Measurements from ENCODE around the gene SDK2.
"Not testable (repeated sequence)": the region's sequence is repeated elsewhere in the genome, so short reads cannot be mapped to it uniquely, and the experiment has no call there.

SDK2 gene

DNA sequence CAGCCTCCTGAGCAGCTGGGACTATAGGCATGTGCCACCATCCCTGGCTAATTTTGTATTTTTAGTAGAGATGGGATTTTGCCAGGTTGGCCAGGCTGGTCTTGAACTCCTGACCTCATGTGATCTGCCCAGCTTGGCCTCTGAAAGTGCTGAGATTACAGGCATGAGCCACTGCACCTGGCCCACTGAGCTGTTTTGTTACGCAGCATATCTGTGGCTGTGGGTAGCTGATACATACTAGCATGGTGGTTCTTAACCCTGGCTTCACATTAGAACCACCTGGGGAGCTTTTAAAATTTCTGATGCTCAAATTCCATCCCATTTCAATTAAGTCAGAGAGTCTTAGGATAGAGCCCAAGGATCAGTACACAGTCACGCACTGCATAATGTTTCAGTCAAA, 190.8 kb downstream of the SDK2 start:
- DNase-seq (ENCODE audit: low spot score): not testable (repeated sequence)

- DNase-seq (ENCODE audit: low spot score): no peak
These were observed 191.2 kb downstream of the SDK2 start for GRCh38 chr17:73453090-73453489.

DNA sequence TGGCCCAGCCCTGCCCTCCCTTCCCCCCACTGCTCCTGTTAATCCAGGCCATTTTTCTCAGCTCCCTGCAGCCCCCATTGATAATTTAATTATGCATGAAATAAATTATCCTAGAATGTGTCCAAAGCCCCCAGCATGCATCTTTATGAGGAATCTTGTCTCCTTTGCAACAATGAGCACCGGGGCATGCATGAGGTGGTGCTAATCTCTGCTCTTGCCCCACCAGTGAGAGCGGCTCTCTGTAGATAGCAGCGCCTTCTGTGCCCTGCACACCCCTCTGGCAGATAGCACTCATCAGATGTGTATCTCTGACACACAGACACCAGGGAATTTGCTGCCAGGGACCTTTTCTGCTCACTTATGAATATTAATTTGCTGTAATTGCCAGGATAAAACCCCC, 192.2 kb downstream of the SDK2 start:
- DNase-seq (ENCODE audit: low spot score): no peak

DNA sequence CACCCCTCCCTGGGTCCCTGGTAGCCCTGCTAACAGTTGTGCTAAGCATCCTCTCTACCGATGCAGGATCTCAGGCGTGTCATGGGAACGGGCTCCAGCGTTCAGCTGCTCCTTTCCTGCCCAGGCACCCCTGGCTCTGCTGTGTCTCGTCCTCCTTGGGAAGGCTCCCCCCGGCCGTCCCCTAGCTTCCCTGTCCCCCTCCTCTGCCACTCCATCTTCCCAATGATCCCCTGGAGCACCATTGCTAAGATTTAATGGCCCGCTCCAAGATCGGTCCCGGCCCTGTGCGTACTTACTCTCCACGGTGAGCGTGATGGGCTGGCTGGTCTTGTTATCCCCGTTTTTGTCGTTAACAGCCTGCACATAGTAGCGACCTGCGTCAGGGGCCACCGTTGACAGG, 196.9 kb downstream of the SDK2 start:
- no peak for DNase-seq (ENCODE audit: low spot score)

- no peak for DNase-seq (ENCODE audit: low spot score)
These were observed 197.6 kb downstream of the SDK2 start for GRCh38 chr17:73446617-73447016.

- DNase-seq (ENCODE audit: low spot score): no peak
These were observed 198.8 kb downstream of the SDK2 start for GRCh38 chr17:73445466-73445865.

DNA sequence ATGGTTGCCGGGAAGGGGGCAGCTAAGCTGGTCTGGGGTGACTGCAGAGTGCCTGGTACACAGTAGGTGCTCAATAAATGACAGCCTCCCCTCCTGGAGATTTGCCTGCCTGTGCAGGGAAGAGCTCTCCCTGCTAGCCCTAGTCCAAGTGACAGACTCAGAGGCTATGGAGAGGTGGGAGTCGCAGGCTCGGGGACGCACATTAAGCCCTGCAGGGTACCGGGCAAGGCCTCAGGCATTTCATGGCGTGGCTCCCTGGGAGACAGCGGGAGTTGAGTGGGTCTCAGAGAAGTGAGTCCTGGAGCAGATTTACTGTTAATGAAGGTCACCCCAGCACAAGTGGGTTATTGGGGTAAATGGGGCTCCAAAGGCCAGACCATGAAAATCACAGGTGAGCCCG, 200.2 kb downstream of the SDK2 start:
- DNase-seq (ENCODE audit: low spot score): no peak

DNA sequence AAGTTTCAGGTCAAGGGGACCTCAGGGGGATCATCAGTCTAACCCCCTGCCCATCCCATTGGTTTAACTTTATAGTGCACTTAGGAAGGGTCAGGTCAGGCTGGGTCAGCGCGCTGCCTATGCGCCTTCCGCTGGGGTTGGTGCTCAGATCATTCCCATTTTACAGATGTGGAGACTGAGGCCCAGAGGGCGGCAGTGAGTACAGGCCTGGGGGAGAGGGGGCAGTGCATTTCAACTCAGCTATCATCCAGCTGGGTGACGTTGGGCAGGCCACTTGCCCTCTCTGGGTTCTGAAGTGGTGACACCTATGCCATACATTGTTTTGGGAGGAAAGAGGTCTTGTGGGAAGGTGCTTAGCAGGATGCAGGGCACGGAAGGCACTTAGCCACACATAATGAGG, 204.6 kb downstream of the SDK2 start:
- DNase-seq (ENCODE audit: low spot score): no peak

- DNase-seq (ENCODE audit: low spot score): no peak
These were observed 206.4 kb downstream of the SDK2 start for GRCh38 chr17:73437826-73438225.

DNA sequence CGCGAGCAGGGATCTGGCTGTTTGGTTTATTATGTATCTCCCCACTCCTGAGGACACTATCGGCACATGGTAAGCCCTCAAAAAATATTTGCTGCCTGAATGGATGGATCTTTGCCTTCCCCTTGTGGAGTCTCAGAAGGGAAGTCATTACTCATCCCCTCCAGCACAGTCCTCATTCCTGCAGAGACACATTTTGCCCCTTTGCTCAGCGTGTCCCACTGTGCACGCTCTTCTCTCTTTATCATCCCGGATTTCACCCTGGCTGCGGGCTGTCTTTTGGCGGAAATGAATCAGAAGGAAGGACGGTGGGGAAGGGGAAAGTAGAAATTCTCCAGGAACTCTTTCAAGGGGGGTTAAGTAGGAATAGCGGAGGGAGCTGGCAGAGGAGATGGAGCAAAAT, 207.3 kb downstream of the SDK2 start:
- DNase-seq (ENCODE audit: low spot score): no peak

DNA sequence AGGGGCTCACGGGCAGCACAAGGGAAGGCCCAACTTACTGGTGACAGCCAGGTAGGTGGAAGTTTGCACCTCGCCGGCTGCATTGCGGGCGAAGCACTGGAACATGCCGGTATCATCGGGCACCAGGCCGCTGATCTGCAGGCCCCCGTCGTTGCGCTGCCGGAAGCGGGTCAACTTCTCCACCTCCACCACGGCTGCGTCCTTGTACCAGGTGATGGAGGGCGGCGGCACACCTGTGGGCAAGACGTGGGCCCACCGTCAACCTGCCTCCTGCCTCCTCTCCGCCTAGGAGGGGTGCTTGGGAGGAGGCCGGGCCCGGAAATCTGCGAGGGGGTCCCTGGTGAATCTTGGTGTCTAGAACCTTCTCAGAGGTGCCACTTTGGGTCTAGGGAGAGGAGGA, 208.8 kb downstream of the SDK2 start:
- DNase-seq (ENCODE audit: low spot score): no peak

DNA sequence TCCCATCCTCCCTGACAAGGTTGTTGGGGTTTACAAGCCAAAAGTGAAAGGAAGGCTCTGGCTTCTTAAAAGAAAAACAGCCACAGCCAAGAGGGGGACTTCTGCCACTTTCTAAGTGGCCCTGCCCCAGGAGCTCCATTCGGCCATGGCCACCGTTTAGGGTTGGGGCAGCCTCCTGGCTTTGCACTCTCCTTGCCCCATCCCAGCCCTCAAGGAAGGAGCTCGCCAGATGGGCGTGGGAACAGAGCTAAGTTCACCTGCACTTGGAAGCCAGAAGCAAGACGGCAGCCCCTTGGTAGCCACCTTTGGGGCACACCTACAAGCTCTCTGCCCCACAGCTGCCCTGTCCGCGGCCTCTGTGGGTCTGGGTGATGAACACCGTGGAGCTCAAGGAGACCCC, 210.1 kb downstream of the SDK2 start:
- DNase-seq (ENCODE audit: low spot score): no peak

- DNase-seq (ENCODE audit: low spot score): no peak
These were observed 210.7 kb downstream of the SDK2 start for GRCh38 chr17:73433501-73433900.

DNA sequence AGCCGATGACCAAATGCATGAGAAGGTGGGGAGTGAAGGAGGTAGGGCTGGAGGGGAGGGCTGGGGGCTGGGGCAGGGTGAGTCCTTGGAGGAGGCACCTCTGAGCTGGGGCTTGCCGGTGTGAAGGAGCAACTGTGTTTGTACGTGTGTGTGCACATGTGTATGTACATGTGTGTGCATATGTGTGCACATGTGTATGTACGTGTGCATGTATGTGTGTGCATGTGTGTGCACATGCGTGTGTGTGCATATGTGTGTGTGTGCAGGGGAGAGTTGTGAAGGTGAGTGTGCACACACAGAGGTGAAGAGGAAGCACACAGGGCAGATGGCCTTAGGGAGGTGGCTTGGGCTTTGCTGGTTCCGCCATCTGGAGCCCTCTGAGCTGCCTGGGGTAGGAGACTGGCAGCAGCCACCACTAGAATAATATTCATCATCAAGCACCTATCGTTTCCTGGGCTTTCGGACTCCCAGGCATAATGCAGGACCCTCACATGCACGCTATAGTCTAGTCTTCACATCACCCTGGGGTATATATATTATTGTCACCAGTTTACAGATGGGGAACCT, 211.5 kb downstream of the SDK2 start:
- DNase-seq (ENCODE audit: low spot score): no peak

DNA sequence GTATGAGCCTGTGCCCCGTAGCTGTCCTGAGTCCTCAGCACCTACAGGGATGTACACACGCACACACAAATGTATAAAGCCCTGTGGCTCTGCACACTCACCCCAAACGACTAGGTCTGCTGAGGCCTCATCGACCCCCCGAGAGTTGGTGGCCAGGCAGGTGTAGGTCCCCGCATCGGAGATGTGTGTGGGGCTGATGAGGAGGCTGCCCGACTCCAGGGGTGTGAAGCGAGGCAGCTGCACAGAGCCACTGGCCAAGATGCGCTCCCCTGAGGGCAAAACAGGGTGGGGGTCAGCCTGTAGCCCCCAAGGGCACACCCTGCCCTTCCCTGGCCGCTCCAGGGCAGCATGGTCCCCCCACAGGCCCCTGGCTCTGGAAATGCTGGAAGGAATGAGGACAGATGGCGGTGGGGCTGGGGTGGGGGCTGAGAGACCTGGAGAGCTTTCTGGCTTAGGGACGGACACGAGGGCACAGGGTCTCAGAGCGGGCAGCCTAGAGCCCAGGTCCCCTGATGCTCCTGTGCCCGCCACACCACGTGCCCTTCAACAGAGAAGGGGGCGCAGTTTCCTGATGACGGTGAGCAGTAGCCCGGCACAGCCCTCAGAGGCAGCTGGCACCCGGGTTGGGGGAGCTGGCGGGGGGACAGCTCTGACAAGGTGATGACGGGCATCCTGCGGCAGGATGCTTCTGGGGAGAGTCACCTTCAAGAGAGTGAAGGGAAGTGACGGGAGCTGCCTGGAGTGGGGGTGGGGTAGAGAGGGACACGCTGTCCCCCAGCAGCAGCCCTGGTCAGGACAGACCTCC, 212.6 kb downstream of the SDK2 start:
- no peak for DNase-seq (ENCODE audit: low spot score)

DNA sequence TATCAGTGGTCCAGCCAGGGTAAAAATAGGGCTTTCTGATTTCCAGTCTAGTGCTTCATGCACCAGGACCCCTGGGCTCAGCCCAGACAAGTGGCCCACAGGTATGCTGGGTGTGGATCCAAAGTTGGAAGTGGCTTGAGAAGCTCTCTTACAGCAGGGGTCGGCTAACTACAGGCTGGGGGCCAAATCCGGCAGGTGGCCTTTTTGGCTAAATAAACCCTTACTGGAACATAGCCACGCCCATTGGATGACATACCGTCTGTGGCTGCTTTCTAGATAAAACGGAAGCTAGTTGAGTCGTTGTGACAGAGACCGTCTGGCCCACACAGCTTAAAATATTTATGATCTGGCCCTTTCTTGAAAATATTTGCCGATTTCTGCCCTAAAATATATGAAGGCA, 213.4 kb downstream of the SDK2 start:
- no peak for DNase-seq (ENCODE audit: low spot score)

GRCh38 chr17:73430165-73430680, 214.0 kb downstream of the SDK2 start:
- no peak for DNase-seq (ENCODE audit: low spot score)

- DNase-seq (ENCODE audit: low spot score): peak; percentile 75
These were observed 214.6 kb downstream of the SDK2 start for GRCh38 chr17:73429440-73430164.

DNA sequence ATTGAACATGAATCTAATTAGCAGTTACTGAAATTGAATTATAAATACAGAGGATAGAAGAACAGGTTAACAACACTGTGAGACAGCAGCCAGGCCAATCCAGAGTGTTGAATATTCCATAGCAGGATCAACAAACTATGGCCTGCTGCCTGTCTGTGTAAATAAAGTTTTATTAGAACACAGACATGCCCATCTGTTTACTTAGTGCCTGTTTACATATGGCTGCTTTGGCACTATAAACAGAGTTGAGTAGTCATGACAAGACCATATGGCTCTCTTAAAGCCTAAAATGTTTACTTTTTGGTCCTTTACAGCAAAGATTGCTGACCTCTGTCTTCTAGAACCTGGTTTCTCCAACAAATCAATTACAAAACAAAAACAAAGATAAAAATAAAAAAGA, 217.0 kb downstream of the SDK2 start:
- no peak for DNase-seq (ENCODE audit: low spot score)

DNA sequence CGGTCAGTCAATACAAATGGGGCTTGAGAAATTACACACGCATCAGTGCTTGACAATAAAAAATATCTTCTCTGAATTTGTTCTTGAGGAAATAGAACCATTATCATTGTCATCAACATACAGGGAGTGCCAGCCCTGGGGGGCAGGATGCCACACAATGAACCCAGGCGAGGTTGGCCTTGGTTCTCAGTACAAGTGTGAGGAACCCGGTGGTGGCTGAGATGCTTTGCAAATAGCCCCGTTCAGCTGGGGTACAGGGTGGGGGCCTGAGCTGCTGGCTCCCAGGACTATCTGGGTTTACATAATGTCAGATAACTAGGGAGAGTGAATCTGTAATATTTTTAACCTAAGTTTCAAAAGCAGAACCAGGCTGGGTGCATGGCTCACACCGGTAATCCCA, 219.7 kb downstream of the SDK2 start:
- DNase-seq (ENCODE audit: low spot score): no peak

- DNase-seq (ENCODE audit: low spot score): no peak
These were observed 220.4 kb downstream of the SDK2 start for GRCh38 chr17:73423806-73424205.

DNA sequence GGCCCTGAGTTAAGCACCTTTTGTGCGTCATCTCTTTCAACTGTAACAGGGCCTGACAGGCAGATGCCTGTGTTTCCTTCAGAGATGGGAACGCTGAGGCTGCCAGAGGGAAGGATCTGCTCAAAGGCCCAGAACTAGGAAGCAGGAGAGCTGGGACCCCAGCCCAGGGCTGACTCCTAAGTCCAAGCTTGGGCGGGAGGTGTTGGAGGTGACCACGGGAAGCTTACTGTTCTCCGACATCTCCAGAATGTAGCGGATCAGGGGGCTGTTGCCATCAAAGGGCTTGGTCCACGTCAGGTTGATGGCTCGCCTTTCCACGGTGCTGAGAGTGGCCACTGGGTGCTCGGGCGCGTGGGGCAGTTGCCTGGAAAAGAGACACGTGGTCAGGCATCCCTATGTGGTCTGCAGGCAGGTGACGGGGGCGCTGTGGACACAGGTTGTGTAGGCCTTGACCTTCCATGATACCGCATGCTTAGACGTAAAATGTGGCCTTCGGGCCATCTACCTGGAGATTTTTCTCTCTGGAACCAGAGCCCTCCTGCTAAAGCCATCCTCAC, 221.0 kb downstream of the SDK2 start:
- no peak for DNase-seq (ENCODE audit: low spot score)

DNA sequence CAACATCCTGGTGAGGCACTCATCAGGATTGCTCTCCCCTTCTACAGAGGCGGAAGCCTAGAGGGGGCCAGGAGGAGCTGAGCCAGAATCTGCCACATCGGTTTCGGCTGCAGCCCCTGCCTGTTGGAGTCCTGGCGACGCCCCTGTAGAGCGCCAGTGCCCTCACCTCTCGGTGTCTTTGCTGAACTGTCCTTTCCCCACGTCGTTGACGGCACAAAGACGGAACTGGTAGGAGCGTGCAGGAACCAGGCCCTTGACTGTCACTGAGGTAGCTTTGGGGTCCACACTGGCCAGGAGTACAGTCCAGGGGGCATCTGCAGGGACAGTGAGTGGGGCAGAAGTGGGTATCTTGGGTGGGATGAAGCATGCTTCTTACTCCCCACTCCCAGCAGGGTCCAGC, 222.1 kb downstream of the SDK2 start:
- DNase-seq (ENCODE audit: low spot score): no peak
